ENCODE measurements around the gene CCDC92. TPM values are rescaled to one million over a fixed set of nuclear protein-coding genes. Genes with fewer than 3 reads are reported as not detected.

CCDC92 gene
- total RNA-seq, 1 donor from 2014 or later: 38.9 TPM

DNA sequence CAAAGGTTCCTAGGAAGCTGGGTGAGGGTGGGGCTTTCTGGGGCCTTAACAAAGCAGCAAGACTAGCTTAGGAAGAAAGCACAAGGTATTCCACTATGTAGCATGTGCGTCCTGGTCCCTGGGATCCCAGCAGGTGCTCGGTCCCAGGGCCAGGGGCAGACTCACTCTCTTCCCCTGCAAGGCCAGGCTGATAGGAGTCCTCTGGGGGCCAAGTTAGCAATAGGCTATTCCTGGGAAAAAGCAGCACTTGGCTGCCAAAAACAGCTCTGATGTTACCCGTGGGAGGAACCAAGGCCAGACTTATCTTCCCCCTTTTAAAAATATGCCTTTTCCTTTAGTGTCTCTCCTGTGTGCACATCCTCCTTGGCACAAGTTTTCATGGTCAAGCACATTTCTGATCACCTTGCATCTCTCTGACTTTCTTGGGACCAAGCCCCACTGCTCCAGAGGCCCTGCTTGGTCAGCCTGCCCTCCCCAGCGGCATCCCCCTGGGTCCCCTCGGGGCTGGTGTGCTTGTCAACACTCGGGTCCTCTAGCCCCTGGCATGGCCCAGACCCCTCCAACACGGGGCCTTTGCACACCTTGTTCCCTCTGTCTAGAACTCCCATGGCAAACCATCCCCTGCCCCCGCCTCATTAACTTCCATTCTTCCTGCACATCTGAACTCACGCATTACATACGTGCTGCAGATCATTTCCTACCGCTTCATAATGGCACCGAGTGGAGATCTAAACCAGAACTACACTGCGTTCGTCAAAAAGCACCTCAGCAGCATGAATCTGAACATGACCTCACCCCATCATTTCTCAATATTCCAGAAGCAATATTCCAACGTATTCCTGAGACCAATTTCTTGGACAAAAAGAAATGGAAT, 21.9 kb downstream of the CCDC92 start:
- H3K4me1 ChIP-seq (ENCODE audit: insufficient read depth, low read length): peaks cover 18% of the 10 kb centered on the region
- no peaks in the 10 kb centered on the region for H3K36me3 ChIP-seq (ENCODE audit: insufficient read depth, low read length)
- H3K27ac ChIP-seq (ENCODE audit: low read depth, low read length): no peak overlapping the region
- FAIRE-seq: no peak
- Mint-ChIP-seq H3K27ac (ENCODE audit: unreplicated experiment) (no peak overlapping the region), H3K27me3 (ENCODE audit: low read depth, unreplicated experiment) (no peaks in the 10 kb centered on the region), H3K4me3 (ENCODE audit: unreplicated experiment) (no peak overlapping the region), H3K9me3 (ENCODE audit: unreplicated experiment) (no peaks in the 10 kb centered on the region), H3K4me1 (ENCODE audit: low read depth, unreplicated experiment) (peaks cover 2% of the 10 kb centered on the region), H3K36me3 (ENCODE audit: low read depth, unreplicated experiment) (peaks cover 21% of the 10 kb centered on the region)
- peaks cover 35% of the 10 kb centered on the region for H4K20me1 ChIP-seq (ENCODE audit: insufficient read depth, low read length)
- no peaks in the 10 kb centered on the region for H3K27me3 ChIP-seq (ENCODE audit: insufficient read depth, low read length)
- no peak overlapping the region for H3K9ac ChIP-seq (ENCODE audit: low read length)
- no peak for DNase-seq (ENCODE audit: low read depth)
- H3K4me3 ChIP-seq (ENCODE audit: insufficient read depth, low read depth, low read length): no peak overlapping the region
- no peak overlapping the region for H2AFZ ChIP-seq (ENCODE audit: low read depth, low read length)
- TF ChIP-seq EZH2 (IDR thresholded peaks at IDR 0.05; ENCODE audit: insufficient read depth, low read length): no peak
- TF ChIP-seq, protein P1, sequence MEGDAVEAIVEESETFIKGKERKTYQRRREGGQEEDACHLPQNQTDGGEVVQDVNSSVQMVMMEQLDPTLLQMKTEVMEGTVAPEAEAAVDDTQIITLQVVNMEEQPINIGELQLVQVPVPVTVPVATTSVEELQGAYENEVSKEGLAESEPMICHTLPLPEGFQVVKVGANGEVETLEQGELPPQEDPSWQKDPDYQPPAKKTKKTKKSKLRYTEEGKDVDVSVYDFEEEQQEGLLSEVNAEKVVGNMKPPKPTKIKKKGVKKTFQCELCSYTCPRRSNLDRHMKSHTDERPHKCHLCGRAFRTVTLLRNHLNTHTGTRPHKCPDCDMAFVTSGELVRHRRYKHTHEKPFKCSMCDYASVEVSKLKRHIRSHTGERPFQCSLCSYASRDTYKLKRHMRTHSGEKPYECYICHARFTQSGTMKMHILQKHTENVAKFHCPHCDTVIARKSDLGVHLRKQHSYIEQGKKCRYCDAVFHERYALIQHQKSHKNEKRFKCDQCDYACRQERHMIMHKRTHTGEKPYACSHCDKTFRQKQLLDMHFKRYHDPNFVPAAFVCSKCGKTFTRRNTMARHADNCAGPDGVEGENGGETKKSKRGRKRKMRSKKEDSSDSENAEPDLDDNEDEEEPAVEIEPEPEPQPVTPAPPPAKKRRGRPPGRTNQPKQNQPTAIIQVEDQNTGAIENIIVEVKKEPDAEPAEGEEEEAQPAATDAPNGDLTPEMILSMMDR (IDR thresholded peaks at IDR 0.05; ENCODE audit: insufficient read depth, low read depth, low read length): no peak
- no peaks in the 10 kb centered on the region for H3K9me3 ChIP-seq (ENCODE audit: insufficient read depth, low read depth, low read length)
- H3K79me2 ChIP-seq (ENCODE audit: insufficient read depth, low read length): peaks cover 7% of the 10 kb centered on the region
- no peak overlapping the region for H3K4me2 ChIP-seq (ENCODE audit: low read length)

DNA sequence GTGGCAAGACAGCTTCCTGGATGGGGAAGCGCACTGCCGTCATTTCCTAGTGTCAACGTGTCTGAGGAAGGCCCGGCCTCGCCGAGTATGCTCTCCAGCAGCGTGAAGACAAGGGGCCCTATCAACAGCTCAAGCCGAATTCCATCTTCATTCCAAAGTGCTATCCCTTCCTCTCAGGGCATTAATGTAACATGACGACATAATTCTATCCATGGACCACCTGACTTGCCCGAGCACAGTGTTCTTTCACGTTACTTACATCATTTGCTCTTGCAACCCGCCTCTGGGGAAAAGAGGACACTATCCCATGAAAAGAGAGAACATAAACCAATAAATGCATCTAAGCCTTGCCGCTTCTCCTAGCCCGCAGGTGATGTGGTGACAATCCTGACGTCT, 22.9 kb downstream of the CCDC92 start:
- no peaks in the 10 kb centered on the region for H3K9me3 ChIP-seq (ENCODE audit: insufficient read depth, low read depth, low read length)
- TF ChIP-seq, protein P1 (IDR thresholded peaks at IDR 0.05; ENCODE audit: insufficient read depth, low read depth, low read length): no peak
- TF ChIP-seq EZH2 (IDR thresholded peaks at IDR 0.05; ENCODE audit: insufficient read depth, low read length): no peak
- Mint-ChIP-seq H3K27me3 (ENCODE audit: low read depth, unreplicated experiment) (no peaks in the 10 kb centered on the region), H3K4me1 (ENCODE audit: low read depth, unreplicated experiment) (peaks cover 2% of the 10 kb centered on the region), H3K36me3 (ENCODE audit: low read depth, unreplicated experiment) (peaks cover 23% of the 10 kb centered on the region), H3K27ac (ENCODE audit: unreplicated experiment) (no peak overlapping the region), H3K4me3 (ENCODE audit: unreplicated experiment) (no peak overlapping the region), H3K9me3 (ENCODE audit: unreplicated experiment) (no peaks in the 10 kb centered on the region)
- peaks cover 18% of the 10 kb centered on the region for H3K4me1 ChIP-seq (ENCODE audit: insufficient read depth, low read length)
- no peak overlapping the region for H3K4me3 ChIP-seq (ENCODE audit: insufficient read depth, low read depth, low read length)
- H3K36me3 ChIP-seq (ENCODE audit: insufficient read depth, low read length): no peaks in the 10 kb centered on the region
- DNase-seq (ENCODE audit: low read depth) (no peak), FAIRE-seq (no peak)
- H3K27me3 ChIP-seq (ENCODE audit: insufficient read depth, low read length): no peaks in the 10 kb centered on the region
- peaks cover 7% of the 10 kb centered on the region for H3K79me2 ChIP-seq (ENCODE audit: insufficient read depth, low read length)
- no peak overlapping the region for H2AFZ ChIP-seq (ENCODE audit: low read depth, low read length)
- no peak overlapping the region for H3K27ac ChIP-seq (ENCODE audit: low read depth, low read length)
- peaks cover 37% of the 10 kb centered on the region for H4K20me1 ChIP-seq (ENCODE audit: insufficient read depth, low read length)
- no peak overlapping the region for H3K9ac ChIP-seq (ENCODE audit: low read length)
- H3K4me2 ChIP-seq (ENCODE audit: low read length): no peak overlapping the region

Measured in astrocyte (in vitro differentiated cells and primary cell).